ENCODE results near the gene FNBP1.

- TF ChIP-seq CTCF (IDR thresholded peaks at IDR 0.05; ENCODE audit: insufficient read depth, low read length, poor library complexity, severe bottlenecking) (no peak), EZH2phosphoT487 (conservative IDR thresholded peaks at IDR 0.05; ENCODE audit: low read length) (no peak)
Measured at GRCh38 chr9:129990269-129991010, 52.5 kb downstream of the FNBP1 start.
